AG09319 (cell line): ENCODE data around the gene LCTL.

Source experiments
- DNase-seq: peaks from one replicate; pipeline ENCODE4 v3.0.0-alpha.2; 2010; ENCODE audit warnings: low read depth; ENCODE audit errors: extremely low read depth
- TF ChIP-seq, protein P1 (sequence below): IDR thresholded peaks from 2 replicates; pipeline ENCODE4 v1.5.1; 2011; ENCODE audit warnings: low read depth, mild to moderate bottlenecking, inconsistent platforms, low read length, moderate library complexity

Gene LCTL

DNA sequence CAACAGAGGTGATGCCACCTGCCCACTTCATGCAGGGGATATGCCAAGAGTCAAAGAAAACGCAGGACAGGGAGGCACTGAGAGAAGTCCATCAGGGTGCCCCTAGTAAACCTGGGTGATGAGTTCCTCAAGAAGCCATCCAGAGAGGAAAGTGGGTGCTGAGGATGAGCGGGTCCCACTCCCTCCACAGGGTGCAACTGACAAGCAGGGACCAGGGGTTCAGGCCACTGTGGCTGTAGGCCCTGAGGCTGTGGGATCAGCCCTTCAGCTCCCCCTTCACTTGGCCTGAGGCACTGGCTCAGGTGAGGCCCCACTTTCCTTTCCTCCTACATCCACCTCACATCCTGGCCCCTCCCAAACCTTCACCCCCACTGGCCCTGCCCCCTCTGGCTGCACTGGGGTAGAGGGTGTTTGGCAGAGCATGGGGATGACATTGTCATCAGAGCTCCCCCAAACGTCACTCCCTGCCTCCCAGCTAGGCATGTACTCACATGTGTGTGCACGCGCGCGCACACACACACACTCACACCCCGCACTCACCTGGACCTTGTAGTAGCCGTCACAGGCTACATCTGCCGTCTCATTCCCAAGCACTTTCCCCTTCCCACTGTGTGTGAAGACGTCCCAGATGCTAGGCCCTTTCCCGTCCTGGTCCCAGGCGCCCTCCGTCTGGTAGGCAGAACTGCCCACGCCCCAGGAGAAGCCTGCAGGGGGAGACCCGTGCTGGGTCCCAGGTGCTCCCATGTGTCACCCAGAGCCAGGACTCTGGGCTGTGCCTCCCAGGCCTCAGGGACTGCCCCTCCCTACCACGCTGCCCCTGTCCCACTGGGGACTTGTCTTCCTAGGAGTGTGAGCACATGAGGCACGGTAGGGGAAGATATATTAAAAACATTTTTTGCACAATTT is 1.4 kb downstream of the LCTL start:
- TF ChIP-seq, protein P1, sequence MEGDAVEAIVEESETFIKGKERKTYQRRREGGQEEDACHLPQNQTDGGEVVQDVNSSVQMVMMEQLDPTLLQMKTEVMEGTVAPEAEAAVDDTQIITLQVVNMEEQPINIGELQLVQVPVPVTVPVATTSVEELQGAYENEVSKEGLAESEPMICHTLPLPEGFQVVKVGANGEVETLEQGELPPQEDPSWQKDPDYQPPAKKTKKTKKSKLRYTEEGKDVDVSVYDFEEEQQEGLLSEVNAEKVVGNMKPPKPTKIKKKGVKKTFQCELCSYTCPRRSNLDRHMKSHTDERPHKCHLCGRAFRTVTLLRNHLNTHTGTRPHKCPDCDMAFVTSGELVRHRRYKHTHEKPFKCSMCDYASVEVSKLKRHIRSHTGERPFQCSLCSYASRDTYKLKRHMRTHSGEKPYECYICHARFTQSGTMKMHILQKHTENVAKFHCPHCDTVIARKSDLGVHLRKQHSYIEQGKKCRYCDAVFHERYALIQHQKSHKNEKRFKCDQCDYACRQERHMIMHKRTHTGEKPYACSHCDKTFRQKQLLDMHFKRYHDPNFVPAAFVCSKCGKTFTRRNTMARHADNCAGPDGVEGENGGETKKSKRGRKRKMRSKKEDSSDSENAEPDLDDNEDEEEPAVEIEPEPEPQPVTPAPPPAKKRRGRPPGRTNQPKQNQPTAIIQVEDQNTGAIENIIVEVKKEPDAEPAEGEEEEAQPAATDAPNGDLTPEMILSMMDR = no peak
- no peak for DNase-seq

DNA sequence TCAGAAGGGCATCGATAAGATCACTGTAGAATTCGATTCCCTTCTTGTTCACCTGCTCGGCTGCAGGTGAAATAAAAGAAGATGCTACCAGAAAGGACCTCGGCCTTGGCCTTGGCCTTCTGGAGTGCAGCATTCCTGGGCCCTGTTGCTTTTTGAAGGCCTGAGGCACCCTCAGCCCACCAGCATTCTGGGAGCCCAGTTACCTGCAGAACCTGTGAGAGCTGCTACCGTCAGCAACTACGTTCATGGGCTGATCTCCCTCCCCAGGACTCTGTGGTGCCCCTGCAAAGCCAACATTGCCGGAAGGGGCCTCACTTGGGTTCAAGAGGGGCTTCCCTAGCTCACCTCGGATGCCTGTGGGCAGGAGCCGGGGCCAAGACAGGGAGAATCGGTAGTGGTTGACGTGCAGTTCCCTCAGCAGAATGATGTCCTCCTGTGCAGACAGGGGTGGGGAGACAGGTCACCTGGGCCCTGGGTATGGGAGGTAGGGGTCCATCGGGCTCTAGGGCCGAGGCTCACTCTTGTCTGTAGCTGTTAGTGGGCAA is 2.2 kb downstream of the LCTL start:
- TF ChIP-seq, protein P1 = no peak
- no peak for DNase-seq

DNA sequence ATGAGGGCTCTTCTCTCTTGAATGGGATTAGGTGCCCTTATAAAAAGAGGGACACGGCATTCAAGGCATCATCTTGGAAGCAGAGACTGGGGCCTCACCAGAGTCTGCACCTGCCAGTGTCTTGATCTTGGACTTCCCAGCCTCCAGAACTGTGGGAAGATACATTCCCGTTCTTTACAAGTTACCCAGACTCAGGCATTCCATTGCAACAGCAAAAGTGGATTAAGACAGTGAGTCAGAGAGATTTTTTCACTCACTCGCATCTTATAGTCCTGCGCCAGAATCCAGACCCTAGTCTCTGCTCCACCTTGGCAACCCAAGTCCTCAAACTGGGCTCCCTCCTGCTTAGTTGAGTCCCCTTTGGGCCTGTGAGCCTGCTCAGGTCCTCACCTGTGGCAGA is 2.7 kb downstream of the LCTL start:
- DNase-seq = no peak
- TF ChIP-seq, protein P1 = no peak

DNA sequence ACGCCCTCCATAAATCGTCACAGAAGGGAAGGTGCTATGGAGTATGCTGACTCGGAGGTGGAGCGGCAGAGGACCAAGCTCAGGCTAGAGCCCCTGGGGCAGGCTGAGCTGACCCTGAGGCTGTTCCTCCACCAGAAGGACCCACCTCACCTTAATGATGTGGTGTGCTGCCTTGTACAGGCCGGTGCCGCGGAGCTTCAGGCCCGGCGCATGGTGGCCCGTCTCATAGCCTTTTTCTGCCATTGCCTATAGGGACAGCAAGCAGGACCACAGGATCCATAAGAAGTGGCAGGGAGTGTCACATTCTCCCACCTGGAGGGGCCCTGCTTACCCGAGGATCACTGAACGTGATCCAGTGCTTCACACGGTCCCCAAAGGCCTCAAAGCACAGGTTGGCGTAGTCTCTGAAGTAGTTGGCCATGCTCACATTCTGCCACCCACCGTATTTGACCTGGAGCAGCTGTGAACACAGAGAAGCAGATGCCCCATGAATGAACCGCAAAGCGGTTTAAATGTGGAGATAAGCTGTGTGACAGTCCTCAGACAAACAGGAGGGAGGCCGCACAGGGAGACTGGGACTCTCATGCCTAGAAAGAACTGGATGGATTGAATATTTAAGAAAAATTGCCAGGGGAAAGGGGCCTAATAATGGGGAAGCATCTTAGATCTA is 4.8 kb downstream of the LCTL start:
- no peak for DNase-seq
- TF ChIP-seq, protein P1 = no peak

DNA sequence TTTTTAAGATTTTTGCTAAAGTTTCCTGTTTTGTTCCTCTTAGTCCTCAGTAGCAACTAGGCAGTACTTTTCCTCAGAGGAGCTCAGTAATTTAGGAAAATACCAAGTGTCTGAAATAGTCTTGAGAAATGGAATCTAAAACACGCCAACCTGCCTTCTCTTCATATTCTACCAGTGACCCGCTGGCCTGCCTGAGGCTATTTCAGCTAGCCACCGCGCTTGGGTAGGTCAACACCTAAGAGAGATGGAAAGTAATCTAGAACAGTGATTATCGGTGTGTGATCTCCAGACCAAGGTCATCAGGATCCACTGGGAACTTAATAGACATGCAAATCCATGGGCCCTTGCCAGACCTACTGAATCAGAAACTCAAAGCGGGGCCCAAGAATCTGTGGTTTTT is 7.5 kb downstream of the LCTL start:
- DNase-seq = no peak
- TF ChIP-seq, protein P1 = no peak

DNA sequence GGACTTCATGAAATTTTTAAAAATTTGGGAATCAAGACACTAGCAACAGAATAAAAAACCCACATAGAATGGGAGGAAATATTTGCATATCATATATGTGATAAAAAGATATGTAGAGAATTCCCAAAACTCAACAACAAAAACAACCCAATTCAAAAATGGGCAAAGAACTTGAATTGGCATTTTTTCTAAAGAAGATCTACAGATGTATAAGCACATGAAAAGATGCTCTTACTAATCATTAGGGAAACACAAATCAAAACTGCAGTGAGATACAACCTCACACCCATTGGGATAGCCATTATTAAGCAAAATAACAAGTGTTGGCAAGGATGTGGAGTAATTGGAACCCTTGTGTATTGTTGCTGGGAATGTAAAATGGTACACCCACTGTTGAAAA is 10.1 kb downstream of the LCTL start:
- no peak for DNase-seq
- TF ChIP-seq, protein P1 = no peak

DNA sequence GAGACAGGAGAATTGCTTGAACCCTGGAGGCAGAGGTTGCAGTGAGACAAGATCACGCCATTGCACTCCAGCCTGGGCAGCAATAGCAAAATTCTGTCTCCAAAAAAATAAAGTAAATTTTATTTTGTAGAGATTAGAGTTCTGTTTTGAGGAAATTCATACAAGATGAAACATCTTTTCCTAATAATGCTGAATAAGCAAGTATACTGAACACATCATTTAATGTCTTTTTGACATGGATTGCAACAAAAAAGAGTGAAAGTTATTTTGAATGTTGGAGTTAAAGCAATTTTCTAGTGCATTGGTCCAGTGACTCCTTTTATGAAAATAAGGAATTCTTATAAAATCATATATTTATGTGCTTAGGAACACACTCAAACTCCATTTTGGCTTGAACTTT is 20.5 kb downstream of the LCTL start:
- TF ChIP-seq, protein P1 = no peak
- DNase-seq = no peak
